ENCODE measurements around the gene ARHGAP8. TPM values are rescaled to one million over a fixed set of nuclear protein-coding genes. Genes with fewer than 3 reads are reported as not detected.

ARHGAP8 gene
- total and polyA plus RNA-seq, 10 of the 15 experiments (the other 5 are each of a cell fraction or from before 2014, with no cell fraction given) = 0.33 TPM; not detected in 9

GRCh38 chr22:44733426-44734106 lies 18.8 kb upstream of the ARHGAP8 start:
- ATAC-seq (no peak), DNase-seq (ENCODE audit: low read depth, low spot score) (no peak), FAIRE-seq (no peak)
- TF ChIP-seq GATAD2B (conservative IDR thresholded peaks at IDR 0.05; ENCODE audit: low read depth) = no peak
- no peak for TF ChIP-seq IKZF2 (IDR thresholded peaks at IDR 0.05)
- TF ChIP-seq IKZF1 (conservative IDR thresholded peaks at IDR 0.05) = no peak
- no peak for TF ChIP-seq EED (IDR thresholded peaks at IDR 0.05; ENCODE audit: low read depth)
- no peak for TF ChIP-seq NR2C2 (IDR thresholded peaks at IDR 0.05; ENCODE audit: borderline replicate concordance, control insufficient read depth, insufficient read length, low read depth)
- no peak for TF ChIP-seq HDAC6 (IDR thresholded peaks at IDR 0.05; ENCODE audit: unreplicated experiment)
- TF ChIP-seq ZNF274 (IDR thresholded peaks at IDR 0.05; ENCODE audit: insufficient read depth, insufficient read length) = no peak
- TF ChIP-seq NR2C1 (IDR thresholded peaks at IDR 0.05) = no peak
- no peak for TF ChIP-seq ASH2L (IDR thresholded peaks at IDR 0.05; ENCODE audit: borderline replicate concordance, low read depth)
- no peaks in the 10 kb centered on the region for H3K27me3 ChIP-seq (replicated peaks in 1 of 2; ENCODE audit: control insufficient read depth in 2 of 2, insufficient read depth in 2 of 2, low read length in 1 of 2)
- H3K36me3 ChIP-seq (ENCODE audit: control insufficient read depth in 2 of 2, insufficient read depth in 2 of 2, low read length in 1 of 2) = no peaks in the 10 kb centered on the region
- H3K79me2 ChIP-seq (ENCODE audit: control insufficient read depth, insufficient read depth, low read length) = no peaks in the 10 kb centered on the region
- ChIA-PET POLR2A (no interaction called here), SMC1A (ENCODE audit: uncharacterized antibody, unreplicated experiment) (interaction anchor here (1.5 to 1.8 kb wide), 2 partner anchors 36 to 45 kb away, joined by 4 to 7 read pairs; no protein-coding TSS in a partner anchor), RAD21 (ENCODE audit: unreplicated experiment) (interaction anchor here (1.0 to 1.6 kb wide), 2 partner anchors 35 to 48 kb away, joined by 3 to 6 read pairs; no protein-coding TSS in a partner anchor), CTCF (interaction anchor here (0.6 to 3.4 kb wide), 6 partner anchors 17 to 47 kb away, joined by 3 to 45 read pairs (median 3); no protein-coding TSS in a partner anchor)
- BruUV-seq (replicated peaks) = no TSS peak
- in situ Hi-C loops (cut with MboI) = no loop called here
- no peak overlapping the region for H3K4me3 ChIP-seq
- H3K4me2 ChIP-seq (ENCODE audit: control insufficient read depth, insufficient read depth) = no peak overlapping the region
- H3K9ac ChIP-seq (ENCODE audit: control insufficient read depth, insufficient read depth, low read length) = no peak overlapping the region
- H3K27ac ChIP-seq (ENCODE audit: control insufficient read depth, insufficient read depth) = no peak overlapping the region
- WGBS (ENCODE audit: insufficient coverage, insufficient replicate concordance, low lambda C conversion rate, missing lambda C conversion rate) = 48% methylated on average over 14 of the region's 14 CpGs
- intact Hi-C loops (cut with micrococcal nuclease; ENCODE audit: unreplicated experiment) = no loop called here
- H2AFZ ChIP-seq (ENCODE audit: control insufficient read depth, low read depth, low read length) = no peak overlapping the region
- no peaks in the 10 kb centered on the region for H4K20me1 ChIP-seq (ENCODE audit: control insufficient read depth, insufficient read depth)
- H3K4me1 ChIP-seq (ENCODE audit: control insufficient read depth, insufficient read depth, low read length) = no peaks in the 10 kb centered on the region
- no peaks in the 10 kb centered on the region for H3K9me3 ChIP-seq (replicated peaks; ENCODE audit: control insufficient read depth, insufficient read depth, low read length)

Data from GM12878 (cell line).